TTC549 (cell line): ENCODE measurements around the gene LRP11.
"Not testable (repeated sequence)": the region's sequence is repeated elsewhere in the genome, so short reads cannot be mapped to it uniquely, and the experiment has no call there.

Source experiments
- FAIRE-seq: peaks from 2 replicates; lab custom pipeline; 2012; peaks lifted over from hg19 to GRCh38; lab: Jason Lieb, UNC

Gene LRP11

GRCh38 chr6:149863698-149864577 is at the start of gene LRP11:
LRP11 (minus strand) TSS chr6:149864359; CDS start chr6:149864020, 339 bp downstream.
- no peak for FAIRE-seq

- no peak for FAIRE-seq
Measured at GRCh38 chr6:149913540-149914240, 49.5 kb upstream of the LRP11 start.

GRCh38 chr6:149913085-149913484 is 48.9 kb upstream of the LRP11 start:
- FAIRE-seq: no peak

GRCh38 chr6:149912680-149913079 is 48.5 kb upstream of the LRP11 start:
- FAIRE-seq: not testable (repeated sequence)

- no peak for FAIRE-seq
Measured at GRCh38 chr6:149910721-149911151, 46.6 kb upstream of the LRP11 start.

- FAIRE-seq: no peak
Measured at GRCh38 chr6:149909701-149910470, 45.7 kb upstream of the LRP11 start.

GRCh38 chr6:149908480-149908879 is 44.3 kb upstream of the LRP11 start:
- FAIRE-seq: not testable (repeated sequence)

- no peak for FAIRE-seq
Measured at GRCh38 chr6:149907317-149907716, 43.2 kb upstream of the LRP11 start.

GRCh38 chr6:149906405-149906804 is 42.2 kb upstream of the LRP11 start:
- no peak for FAIRE-seq

GRCh38 chr6:149905911-149906371 is 41.8 kb upstream of the LRP11 start:
- no peak for FAIRE-seq

GRCh38 chr6:149905371-149905910 is 41.3 kb upstream of the LRP11 start:
- no peak for FAIRE-seq

GRCh38 chr6:149904661-149905370 is 40.7 kb upstream of the LRP11 start:
- no peak for FAIRE-seq

GRCh38 chr6:149903938-149904611 is 39.9 kb upstream of the LRP11 start:
- no peak for FAIRE-seq

- FAIRE-seq: no peak
Measured at GRCh38 chr6:149901444-149902140, 37.4 kb upstream of the LRP11 start.

- no peak for FAIRE-seq
Measured at GRCh38 chr6:149900620-149901443, 36.7 kb upstream of the LRP11 start.

GRCh38 chr6:149899926-149900619 is 35.9 kb upstream of the LRP11 start:
- FAIRE-seq: no peak

GRCh38 chr6:149899486-149899885 is 35.3 kb upstream of the LRP11 start:
- no peak for FAIRE-seq

GRCh38 chr6:149898966-149899365 is 34.8 kb upstream of the LRP11 start:
- no peak for FAIRE-seq
